GM13976 (cell line): Measurements from ENCODE around the gene ADGRG7.

Source experiments
- DNase-seq: peaks from one replicate; pipeline ENCODE4 v3.0.0; 2012; ENCODE audit warnings: low spot score
- in situ Hi-C: fragments of 300-500 bp; cut with MboI; formaldehyde crosslinking; loops from one replicate; pipeline ENCODE4 v1.12.0; 2022; ENCODE audit warnings: low sequenced_read_pairs, mixed read lengths, inconsistent platforms; ENCODE audit not compliant: unreplicated experiment
- TF ChIP-seq, protein P1 (sequence below): IDR thresholded peaks from 2 replicates; pipeline ENCODE4 v1.5.1; 2012; ENCODE audit warnings: borderline replicate concordance, mild to moderate bottlenecking; ENCODE audit not compliant: insufficient read depth; ENCODE audit errors: extremely low read depth, missing control alignments, control extremely low read depth

ADGRG7 gene

DNA sequence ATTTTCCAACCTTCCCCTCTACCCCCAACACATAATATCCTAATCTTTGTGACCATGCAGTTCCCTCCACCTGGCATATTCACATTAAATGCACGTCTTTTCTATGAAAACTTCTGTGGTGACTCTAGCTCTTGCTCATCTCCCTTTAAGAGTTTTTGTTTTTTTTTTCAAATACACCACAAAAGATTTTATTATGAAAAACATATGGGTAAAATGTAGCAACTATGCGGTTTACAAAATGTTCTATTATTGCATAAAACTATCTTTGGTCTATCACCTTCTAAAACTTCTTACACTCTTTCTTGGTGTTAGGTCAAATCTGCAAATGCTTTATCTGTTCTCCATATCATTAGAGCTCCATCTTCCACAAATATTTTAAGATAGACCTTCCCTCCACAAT lies 38.6 kb upstream of the ADGRG7 start:
- TF ChIP-seq, protein P1, sequence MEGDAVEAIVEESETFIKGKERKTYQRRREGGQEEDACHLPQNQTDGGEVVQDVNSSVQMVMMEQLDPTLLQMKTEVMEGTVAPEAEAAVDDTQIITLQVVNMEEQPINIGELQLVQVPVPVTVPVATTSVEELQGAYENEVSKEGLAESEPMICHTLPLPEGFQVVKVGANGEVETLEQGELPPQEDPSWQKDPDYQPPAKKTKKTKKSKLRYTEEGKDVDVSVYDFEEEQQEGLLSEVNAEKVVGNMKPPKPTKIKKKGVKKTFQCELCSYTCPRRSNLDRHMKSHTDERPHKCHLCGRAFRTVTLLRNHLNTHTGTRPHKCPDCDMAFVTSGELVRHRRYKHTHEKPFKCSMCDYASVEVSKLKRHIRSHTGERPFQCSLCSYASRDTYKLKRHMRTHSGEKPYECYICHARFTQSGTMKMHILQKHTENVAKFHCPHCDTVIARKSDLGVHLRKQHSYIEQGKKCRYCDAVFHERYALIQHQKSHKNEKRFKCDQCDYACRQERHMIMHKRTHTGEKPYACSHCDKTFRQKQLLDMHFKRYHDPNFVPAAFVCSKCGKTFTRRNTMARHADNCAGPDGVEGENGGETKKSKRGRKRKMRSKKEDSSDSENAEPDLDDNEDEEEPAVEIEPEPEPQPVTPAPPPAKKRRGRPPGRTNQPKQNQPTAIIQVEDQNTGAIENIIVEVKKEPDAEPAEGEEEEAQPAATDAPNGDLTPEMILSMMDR = no peak
- no peak for DNase-seq
- in situ Hi-C loops = no loop called here

DNA sequence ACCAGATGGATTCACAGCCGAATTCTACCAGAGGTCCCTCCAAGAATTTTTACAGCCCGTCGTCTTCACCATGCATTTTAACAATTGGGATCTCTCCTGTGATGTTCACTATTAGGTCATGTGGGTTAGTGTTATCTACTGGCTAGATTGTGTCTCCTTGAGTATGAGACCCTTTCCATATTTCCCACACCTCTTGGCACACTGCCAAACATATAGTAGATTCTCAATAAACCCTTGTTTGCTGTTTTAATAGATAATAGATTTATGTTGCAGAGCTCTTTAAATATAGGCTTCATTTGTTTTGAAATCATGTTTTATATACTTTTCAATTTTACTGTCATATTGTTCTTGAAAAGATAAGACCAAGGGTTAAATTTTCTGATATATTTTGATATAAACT lies 34.9 kb upstream of the ADGRG7 start:
- in situ Hi-C loops = no loop called here
- TF ChIP-seq, protein P1 = no peak
- no peak for DNase-seq

DNA sequence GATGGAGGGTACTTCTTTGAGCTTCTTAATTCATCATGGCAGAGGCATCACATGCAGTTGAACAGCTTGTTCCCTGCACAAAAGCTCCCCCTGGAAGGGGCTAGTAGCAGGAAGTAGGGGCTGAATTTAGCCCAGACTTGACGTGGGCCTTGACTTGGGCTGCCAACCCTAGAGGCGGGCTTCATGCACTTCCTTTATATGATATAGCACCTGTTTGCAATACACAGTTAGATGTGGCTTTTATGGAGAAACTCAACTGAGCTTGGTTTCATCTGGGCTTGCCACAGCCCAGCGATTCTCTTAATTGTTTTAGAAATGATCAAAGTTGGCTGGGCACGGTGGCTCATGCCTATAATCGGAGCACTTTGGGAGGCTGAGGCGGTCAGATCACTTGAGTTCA lies 33.7 kb upstream of the ADGRG7 start:
- TF ChIP-seq, protein P1 = no peak
- in situ Hi-C loops = loop anchor here (25.0 kb wide), 1 partner anchor 738 kb away; no protein-coding TSS in a partner anchor
- no peak for DNase-seq

DNA sequence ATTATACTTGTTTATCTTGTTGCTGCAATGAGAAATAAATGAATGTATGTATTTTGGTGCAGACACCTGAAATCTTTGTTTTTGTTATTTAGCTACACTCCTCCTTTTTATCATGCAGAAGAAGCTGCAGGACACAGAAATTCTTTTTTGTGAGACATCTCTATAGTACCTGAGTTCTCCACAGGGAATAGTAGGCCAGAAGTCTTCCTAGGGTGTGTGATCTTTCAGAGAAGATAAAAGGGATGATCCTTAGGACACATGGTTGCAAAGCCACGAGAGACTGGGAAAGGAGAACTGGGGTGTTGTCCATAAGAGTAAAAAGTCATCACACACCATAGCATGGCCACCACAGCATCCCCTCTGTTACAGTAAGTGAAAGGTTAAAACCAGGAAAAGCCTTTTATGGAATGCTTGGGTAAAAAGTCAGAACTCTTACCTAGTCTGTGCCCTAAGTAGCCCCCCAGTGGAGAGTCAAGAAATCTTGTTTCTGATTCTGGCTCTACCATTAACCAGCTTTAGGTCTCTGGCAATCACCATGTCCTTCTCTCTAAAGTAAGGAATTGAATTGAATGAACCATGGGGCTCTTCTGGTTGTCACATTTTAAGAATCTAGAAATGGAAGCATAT lies 31.9 kb upstream of the ADGRG7 start:
- in situ Hi-C loops = loop anchor here (25.0 kb wide), 1 partner anchor 740 kb away; no protein-coding TSS in a partner anchor
- DNase-seq = no peak
- TF ChIP-seq, protein P1 = no peak

DNA sequence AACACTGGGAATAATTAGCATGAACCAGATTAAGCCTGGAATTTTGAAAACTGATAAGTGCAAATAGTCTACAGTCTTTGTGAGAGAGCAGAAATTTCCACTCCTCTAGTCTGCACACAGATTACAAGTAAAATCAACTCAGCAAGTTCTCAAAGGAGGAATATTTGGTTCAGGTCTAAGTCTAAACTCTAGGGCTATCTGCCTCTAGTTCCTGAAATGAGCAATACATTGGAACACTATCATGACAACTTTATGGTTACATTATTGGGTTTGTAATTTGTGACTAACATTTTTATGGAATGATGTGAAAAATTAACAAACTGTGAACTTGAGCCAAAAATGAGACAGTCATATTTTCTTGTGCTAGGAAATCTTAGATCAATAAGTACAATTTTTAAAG lies 30.8 kb upstream of the ADGRG7 start:
- TF ChIP-seq, protein P1 = no peak
- no peak for DNase-seq
- in situ Hi-C loops = loop anchor here (25.0 kb wide), 1 partner anchor 741 kb away; no protein-coding TSS in a partner anchor

DNA sequence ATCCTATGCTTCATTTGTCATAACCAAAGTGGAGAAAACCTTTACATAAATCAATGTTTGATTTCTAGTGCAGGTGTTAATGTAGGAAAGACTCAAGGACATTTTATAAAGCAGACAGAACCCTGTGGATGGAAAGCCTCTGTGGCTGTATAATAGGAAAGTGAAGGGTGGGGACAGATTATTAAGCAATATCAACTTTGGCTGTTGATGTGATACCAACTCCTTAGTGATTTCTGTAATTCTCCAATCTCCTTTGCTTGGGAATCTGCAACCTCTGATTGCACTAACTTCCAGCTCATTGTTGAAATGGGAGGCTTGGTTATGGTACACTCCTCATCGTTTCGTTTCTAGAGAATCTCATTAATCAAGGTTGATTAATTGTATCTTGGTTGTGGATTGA lies 29.3 kb upstream of the ADGRG7 start:
- TF ChIP-seq, protein P1 = no peak
- in situ Hi-C loops = loop anchor here (25.0 kb wide), 1 partner anchor 743 kb away; no protein-coding TSS in a partner anchor
- DNase-seq = no peak
